ENCODE data around the gene NAP1L1.

The NAP1L1 gene

GRCh38 chr12:76083904-76084862 lies at the start of gene NAP1L1:
TSS of gene NAP1L1 (minus strand) at chr12:76084685. CDS start at chr12:76074219, 10,466 bp downstream.
- DNase-seq: peak; percentile 99

- no peak for DNase-seq
Measured at GRCh38 chr12:76127588-76127987, 43.1 kb upstream of the NAP1L1 start.

- DNase-seq: no peak
Measured at GRCh38 chr12:76124456-76124855, 40.0 kb upstream of the NAP1L1 start.

- no peak for DNase-seq
Measured at GRCh38 chr12:76123259-76124212, 39.1 kb upstream of the NAP1L1 start.

- DNase-seq: no peak
Measured at GRCh38 chr12:76119887-76120286, 35.4 kb upstream of the NAP1L1 start.

GRCh38 chr12:76117751-76118150 lies 33.3 kb upstream of the NAP1L1 start:
- no peak for DNase-seq

GRCh38 chr12:76117067-76117691 lies 32.7 kb upstream of the NAP1L1 start:
- DNase-seq: no peak

GRCh38 chr12:76113800-76114757 lies 29.6 kb upstream of the NAP1L1 start:
- no peak for DNase-seq

GRCh38 chr12:76111209-76111749 lies 26.8 kb upstream of the NAP1L1 start:
- no peak for DNase-seq

GRCh38 chr12:76109879-76110278 lies 25.4 kb upstream of the NAP1L1 start:
- no peak for DNase-seq

GRCh38 chr12:76108356-76108755 lies 23.9 kb upstream of the NAP1L1 start:
- no peak for DNase-seq

- no peak for DNase-seq
Measured at GRCh38 chr12:76106631-76107030, 22.1 kb upstream of the NAP1L1 start.

GRCh38 chr12:76103958-76104357 lies 19.5 kb upstream of the NAP1L1 start:
- DNase-seq: no peak

GRCh38 chr12:76101739-76102385 lies 17.4 kb upstream of the NAP1L1 start:
- no peak for DNase-seq

- DNase-seq: no peak
Measured at GRCh38 chr12:76096079-76096646, 11.7 kb upstream of the NAP1L1 start.

GRCh38 chr12:76094754-76095153 lies 10.3 kb upstream of the NAP1L1 start:
- no peak for DNase-seq

- DNase-seq: no peak
Measured at GRCh38 chr12:76091246-76091754, 6.8 kb upstream of the NAP1L1 start.

- peak; percentile 68 for DNase-seq
Measured at GRCh38 chr12:76085520-76085868, 1.0 kb upstream of the NAP1L1 start.

- DNase-seq: no peak
Measured at GRCh38 chr12:76084863-76085519, 506 bp upstream of the NAP1L1 start.

Data from activated effector memory CD4-positive, alpha-beta T cell treated with anti-CD3 and anti-CD28 coated beads, Interleukin-2, amount 50 U/mL, for 16 hours (primary cell).